Stimulated activated CD8-positive, alpha-beta memory T cell treated with anti-CD3 and anti-CD28 coated beads, Interleukin-7, amount 100 ng/mL, for 1 hour (primary cell): ENCODE results near the gene TLR5.

Source experiments
- DNase-seq, 2 donors: peaks; one replicate each; pipeline ENCODE4 v3.0.0-alpha.2; 2020; ENCODE audit warnings: low read depth in 2 of 2

TLR5 gene

DNA sequence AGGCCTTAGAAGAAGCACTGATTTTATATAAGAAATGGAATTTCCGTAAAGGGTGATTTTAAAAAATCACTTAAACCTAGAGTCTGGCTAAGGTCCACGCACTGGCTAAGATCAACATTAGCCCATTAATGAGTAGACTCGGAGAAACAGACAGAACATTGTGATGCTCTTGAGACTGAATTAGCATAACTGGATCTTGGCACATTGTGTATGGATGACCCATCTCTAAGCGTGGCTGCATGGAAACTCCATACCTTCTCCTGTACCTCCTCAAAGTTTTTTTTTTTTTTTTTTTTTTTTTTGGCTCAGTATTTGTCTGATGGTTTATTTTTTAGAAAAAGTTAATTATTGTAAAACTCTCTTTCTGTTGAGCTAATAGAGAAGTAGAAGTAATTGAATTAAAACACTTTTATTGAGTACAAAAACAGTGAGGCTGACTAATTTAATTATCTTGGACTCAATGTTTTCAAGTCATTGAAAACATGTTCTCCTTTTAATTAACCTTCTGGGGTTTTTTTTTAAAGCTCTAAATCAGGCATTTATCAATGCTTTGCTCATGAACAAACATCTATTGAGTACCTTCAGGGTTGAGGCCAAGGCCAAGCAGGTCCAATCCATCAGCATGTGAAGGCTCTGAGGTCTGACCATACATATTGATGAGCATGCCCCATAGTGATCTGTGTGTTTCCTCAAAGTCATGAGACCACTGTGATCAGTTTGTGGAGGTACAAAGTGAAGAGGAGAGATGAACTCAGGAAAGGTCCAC is 74.0 kb downstream of the TLR5 start:
- DNase-seq, result no peak

DNA sequence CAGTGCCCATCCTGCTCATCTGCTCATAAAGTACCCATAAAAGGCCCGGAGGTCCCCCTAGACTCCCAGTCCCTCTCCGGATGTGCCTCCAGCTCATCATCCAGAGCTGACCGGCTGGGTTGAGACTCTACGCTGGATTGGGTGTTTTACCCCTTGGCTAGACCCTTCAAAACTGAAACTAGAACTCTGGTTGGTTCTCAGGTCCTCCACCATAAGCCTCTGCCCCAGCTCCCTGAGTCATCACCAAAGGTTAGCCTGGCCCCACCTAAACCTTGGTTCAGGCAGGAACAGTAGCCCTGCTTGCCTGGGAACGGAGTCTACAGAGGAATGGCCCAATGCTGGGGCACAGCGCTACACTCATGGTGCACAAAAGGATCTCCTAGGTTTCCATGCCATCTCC is 75.1 kb downstream of the TLR5 start:
- DNase-seq, result no peak

DNA sequence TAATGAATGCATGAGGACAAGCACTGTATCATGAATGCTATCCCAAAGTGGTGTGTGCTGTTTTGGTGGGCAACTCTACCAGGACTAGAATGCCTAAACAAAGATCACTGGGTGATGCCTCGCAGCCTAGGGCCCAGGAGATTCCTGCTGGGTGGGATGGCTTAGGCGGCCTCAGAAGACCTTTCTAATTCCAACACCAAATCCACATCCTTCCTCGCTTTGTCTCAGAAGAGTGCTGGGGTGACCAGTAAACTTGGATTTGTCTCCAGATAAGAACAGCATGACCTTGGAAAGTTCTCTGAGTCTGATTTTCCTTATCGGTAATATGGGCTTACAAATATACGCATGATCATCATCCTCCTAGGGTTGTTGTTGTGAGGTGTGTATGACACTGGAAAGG is 76.6 kb downstream of the TLR5 start:
- no peak for DNase-seq

DNA sequence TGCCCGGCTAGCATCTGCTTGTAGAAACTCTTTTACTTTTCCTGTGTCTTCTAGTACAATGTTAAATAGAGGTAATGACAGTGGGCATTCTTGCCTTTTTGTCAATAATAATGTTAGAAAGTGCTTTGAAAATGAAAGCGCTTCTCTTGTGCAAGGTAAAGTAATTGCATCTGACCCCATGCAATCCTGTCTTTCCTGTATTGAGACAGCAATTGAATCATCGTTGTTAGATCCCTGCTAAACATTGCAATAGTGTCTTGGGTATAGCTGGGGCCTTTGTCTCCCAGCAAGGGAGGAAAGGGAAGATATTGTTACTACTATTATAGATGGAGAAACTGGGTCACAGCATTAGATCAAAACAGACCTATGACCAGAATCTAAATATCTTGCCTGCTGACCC is 80.9 kb downstream of the TLR5 start:
- no peak for DNase-seq

- DNase-seq, result no peak
These were observed 83.5 kb downstream of the TLR5 start for GRCh38 chr1:223059526-223059925.
